Measurements from ENCODE around the gene AUTS2. TPM values are rescaled to one million over a fixed set of nuclear protein-coding genes. Genes with fewer than 3 reads are reported as not detected.

AUTS2 gene
- total and polyA plus RNA-seq, 2 experiments from 2014 or later, result 32.0 to 91.0 TPM

DNA sequence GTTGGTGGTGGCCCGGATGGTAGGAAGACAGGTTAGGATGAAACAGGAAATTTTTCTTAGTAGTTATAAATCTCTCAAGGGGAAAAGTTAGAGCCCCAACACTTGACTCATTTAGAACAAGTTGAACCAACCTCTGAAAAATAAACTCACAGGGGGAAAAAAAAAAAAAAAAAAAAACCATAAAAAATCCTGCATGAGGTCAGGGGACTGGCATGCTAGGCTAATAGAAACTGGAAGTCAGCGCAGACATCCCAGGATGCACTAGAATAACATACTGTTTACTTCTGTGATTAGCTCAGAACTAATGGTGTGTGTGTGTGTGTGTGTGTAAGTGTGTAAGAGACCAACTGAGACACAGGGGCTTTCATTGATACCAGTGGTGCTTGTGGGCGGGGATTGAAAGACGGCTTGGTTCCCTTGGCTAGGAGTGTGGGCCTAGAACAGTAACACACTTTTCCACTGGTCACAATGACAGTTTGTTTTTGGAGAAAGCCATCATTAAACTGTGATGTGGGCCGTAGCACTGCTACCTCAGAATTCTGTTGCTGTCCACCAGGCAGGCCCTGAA lies 1042.1 kb downstream of the AUTS2 start (continued):
- no peak for TF ChIP-seq JUNB (IDR thresholded peaks at IDR 0.05; ENCODE audit: unreplicated experiment)
- TF ChIP-seq ZNF331 (CRISPR knock-in tag; IDR thresholded peaks at IDR 0.05; ENCODE audit: low read depth), result no peak
- no peak for TF ChIP-seq EZH2phosphoT487 (IDR thresholded peaks at IDR 0.05; ENCODE audit: unreplicated experiment)

DNA sequence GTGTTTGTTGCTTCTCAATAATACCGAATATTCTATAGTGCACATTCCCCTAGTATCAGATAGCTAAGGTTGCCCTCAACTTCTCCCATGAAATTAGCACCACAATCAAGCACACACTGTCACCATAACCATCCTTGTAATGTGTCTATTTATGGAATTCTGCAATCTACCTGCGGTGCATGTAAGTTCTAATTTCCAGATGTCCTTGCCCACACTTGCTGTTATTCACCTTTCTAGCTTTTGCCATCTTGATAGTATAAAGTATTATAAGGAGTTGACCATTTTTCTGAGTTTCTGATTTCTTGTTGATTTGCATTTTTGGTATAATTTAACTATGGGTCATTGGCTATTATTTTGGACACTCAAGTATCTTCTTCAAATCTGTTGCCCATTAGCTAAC lies 1043.6 kb downstream of the AUTS2 start:
- Mint-ChIP-seq H3K36me3 (ENCODE audit: low read depth) (no peaks in the 10 kb centered on the region), H3K9me3 (no peaks in the 10 kb centered on the region), H3K27me3 (ENCODE audit: insufficient read depth, low read depth, poor library complexity) (peaks cover 6% of the 10 kb centered on the region), H3K4me3 (no peak overlapping the region), H3K27ac (no peak overlapping the region), H3K4me1 (peaks cover 23% of the 10 kb centered on the region)
- Histone ChIP-seq H3F3A (replicated peaks; ENCODE audit: low read depth) (0 out of 2 replicates have a peak, but pooled peaks cover 3% of the 10 kb centered on the region), H3K79me2 (replicated peaks; ENCODE audit: insufficient read depth) (no peaks in the 10 kb centered on the region), H3K36me3 (ENCODE audit: insufficient read depth) (no peaks in the 10 kb centered on the region), H3K4me3 (no peak overlapping the region), H4K20me1 (replicated peaks; ENCODE audit: insufficient read depth) (no peaks in the 10 kb centered on the region), H3K9me2 (ENCODE audit: insufficient read depth) (no peaks in the 10 kb centered on the region), H3K4me2 (no peak overlapping the region), H3K27ac (ENCODE audit: low read depth) (no peak overlapping the region), H3K27me3 (ENCODE audit: insufficient read depth) (no peaks in the 10 kb centered on the region), H3K4me1 (ENCODE audit: insufficient read depth) (peaks cover 21% of the 10 kb centered on the region), H2AFZ (no peak overlapping the region)
- ATAC-seq (no peak), DNase-seq (ENCODE audit: low spot score) (no peak)
- TF ChIP-seq JUNB (IDR thresholded peaks at IDR 0.05; ENCODE audit: unreplicated experiment) (no peak), EZH2phosphoT487 (IDR thresholded peaks at IDR 0.05; ENCODE audit: unreplicated experiment) (no peak), EZH2 (IDR thresholded peaks at IDR 0.05; ENCODE audit: low read depth, unreplicated experiment) (no peak), ZNF114 (CRISPR knock-in tag; IDR thresholded peaks at IDR 0.05) (no peak), CREB1 (CRISPR knock-in tag; IDR thresholded peaks at IDR 0.05; ENCODE audit: low read depth) (no peak), STAT1 (IDR thresholded peaks at IDR 0.05; ENCODE audit: unreplicated experiment) (no peak), POLR2AphosphoS5 (IDR thresholded peaks at IDR 0.05; ENCODE audit: low read depth) (no peak), NANOG (IDR thresholded peaks at IDR 0.05; ENCODE audit: borderline replicate concordance) (no peak), ZNF331 (CRISPR knock-in tag; IDR thresholded peaks at IDR 0.05; ENCODE audit: low read depth) (no peak)
- TF ChIP-seq, protein P1, sequence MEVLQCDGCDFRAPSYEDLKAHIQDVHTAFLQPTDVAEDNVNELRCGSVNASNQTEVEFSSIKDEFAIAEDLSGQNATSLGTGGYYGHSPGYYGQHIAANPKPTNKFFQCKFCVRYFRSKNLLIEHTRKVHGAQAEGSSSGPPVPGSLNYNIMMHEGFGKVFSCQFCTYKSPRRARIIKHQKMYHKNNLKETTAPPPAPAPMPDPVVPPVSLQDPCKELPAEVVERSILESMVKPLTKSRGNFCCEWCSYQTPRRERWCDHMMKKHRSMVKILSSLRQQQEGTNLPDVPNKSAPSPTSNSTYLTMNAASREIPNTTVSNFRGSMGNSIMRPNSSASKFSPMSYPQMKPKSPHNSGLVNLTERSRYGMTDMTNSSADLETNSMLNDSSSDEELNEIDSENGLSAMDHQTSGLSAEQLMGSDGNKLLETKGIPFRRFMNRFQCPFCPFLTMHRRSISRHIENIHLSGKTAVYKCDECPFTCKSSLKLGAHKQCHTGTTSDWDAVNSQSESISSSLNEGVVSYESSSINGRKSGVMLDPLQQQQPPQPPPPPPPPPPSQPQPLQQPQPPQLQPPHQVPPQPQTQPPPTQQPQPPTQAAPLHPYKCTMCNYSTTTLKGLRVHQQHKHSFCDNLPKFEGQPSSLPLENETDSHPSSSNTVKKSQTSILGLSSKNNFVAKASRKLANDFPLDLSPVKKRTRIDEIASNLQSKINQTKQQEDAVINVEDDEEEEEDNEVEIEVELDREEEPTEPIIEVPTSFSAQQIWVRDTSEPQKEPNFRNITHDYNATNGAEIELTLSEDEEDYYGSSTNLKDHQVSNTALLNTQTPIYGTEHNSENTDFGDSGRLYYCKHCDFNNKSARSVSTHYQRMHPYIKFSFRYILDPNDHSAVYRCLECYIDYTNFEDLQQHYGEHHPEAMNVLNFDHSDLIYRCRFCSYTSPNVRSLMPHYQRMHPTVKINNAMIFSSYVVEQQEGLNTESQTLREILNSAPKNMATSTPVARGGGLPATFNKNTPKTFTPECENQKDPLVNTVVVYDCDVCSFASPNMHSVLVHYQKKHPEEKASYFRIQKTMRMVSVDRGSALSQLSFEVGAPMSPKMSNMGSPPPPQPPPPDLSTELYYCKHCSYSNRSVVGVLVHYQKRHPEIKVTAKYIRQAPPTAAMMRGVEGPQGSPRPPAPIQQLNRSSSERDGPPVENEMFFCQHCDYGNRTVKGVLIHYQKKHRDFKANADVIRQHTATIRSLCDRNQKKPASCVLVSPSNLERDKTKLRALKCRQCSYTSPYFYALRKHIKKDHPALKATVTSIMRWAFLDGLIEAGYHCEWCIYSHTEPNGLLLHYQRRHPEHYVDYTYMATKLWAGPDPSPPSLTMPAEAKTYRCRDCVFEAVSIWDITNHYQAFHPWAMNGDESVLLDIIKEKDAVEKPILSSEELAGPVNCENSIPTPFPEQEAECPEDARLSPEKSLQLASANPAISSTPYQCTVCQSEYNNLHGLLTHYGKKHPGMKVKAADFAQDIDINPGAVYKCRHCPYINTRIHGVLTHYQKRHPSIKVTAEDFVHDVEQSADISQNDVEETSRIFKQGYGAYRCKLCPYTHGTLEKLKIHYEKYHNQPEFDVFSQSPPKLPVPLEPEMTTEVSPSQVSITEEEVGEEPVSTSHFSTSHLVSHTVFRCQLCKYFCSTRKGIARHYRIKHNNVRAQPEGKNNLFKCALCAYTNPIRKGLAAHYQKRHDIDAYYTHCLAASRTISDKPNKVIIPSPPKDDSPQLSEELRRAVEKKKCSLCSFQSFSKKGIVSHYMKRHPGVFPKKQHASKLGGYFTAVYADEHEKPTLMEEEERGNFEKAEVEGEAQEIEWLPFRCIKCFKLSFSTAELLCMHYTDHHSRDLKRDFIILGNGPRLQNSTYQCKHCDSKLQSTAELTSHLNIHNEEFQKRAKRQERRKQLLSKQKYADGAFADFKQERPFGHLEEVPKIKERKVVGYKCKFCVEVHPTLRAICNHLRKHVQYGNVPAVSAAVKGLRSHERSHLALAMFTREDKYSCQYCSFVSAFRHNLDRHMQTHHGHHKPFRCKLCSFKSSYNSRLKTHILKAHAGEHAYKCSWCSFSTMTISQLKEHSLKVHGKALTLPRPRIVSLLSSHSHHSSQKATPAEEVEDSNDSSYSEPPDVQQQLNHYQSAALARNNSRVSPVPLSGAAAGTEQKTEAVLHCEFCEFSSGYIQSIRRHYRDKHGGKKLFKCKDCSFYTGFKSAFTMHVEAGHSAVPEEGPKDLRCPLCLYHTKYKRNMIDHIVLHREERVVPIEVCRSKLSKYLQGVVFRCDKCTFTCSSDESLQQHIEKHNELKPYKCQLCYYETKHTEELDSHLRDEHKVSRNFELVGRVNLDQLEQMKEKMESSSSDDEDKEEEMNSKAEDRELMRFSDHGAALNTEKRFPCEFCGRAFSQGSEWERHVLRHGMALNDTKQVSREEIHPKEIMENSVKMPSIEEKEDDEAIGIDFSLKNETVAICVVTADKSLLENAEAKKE (CRISPR knock-in tag; IDR thresholded peaks at IDR 0.05), result no peak
- TF ChIP-seq, protein P2, sequence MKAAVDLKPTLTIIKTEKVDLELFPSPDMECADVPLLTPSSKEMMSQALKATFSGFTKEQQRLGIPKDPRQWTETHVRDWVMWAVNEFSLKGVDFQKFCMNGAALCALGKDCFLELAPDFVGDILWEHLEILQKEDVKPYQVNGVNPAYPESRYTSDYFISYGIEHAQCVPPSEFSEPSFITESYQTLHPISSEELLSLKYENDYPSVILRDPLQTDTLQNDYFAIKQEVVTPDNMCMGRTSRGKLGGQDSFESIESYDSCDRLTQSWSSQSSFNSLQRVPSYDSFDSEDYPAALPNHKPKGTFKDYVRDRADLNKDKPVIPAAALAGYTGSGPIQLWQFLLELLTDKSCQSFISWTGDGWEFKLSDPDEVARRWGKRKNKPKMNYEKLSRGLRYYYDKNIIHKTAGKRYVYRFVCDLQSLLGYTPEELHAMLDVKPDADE (IDR thresholded peaks at IDR 0.05), result no peak
- TF ChIP-seq, protein P3, sequence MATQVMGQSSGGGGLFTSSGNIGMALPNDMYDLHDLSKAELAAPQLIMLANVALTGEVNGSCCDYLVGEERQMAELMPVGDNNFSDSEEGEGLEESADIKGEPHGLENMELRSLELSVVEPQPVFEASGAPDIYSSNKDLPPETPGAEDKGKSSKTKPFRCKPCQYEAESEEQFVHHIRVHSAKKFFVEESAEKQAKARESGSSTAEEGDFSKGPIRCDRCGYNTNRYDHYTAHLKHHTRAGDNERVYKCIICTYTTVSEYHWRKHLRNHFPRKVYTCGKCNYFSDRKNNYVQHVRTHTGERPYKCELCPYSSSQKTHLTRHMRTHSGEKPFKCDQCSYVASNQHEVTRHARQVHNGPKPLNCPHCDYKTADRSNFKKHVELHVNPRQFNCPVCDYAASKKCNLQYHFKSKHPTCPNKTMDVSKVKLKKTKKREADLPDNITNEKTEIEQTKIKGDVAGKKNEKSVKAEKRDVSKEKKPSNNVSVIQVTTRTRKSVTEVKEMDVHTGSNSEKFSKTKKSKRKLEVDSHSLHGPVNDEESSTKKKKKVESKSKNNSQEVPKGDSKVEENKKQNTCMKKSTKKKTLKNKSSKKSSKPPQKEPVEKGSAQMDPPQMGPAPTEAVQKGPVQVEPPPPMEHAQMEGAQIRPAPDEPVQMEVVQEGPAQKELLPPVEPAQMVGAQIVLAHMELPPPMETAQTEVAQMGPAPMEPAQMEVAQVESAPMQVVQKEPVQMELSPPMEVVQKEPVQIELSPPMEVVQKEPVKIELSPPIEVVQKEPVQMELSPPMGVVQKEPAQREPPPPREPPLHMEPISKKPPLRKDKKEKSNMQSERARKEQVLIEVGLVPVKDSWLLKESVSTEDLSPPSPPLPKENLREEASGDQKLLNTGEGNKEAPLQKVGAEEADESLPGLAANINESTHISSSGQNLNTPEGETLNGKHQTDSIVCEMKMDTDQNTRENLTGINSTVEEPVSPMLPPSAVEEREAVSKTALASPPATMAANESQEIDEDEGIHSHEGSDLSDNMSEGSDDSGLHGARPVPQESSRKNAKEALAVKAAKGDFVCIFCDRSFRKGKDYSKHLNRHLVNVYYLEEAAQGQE (IDR thresholded peaks at IDR 0.05; ENCODE audit: unreplicated experiment), result no peak
- TF ChIP-seq, protein P4, sequence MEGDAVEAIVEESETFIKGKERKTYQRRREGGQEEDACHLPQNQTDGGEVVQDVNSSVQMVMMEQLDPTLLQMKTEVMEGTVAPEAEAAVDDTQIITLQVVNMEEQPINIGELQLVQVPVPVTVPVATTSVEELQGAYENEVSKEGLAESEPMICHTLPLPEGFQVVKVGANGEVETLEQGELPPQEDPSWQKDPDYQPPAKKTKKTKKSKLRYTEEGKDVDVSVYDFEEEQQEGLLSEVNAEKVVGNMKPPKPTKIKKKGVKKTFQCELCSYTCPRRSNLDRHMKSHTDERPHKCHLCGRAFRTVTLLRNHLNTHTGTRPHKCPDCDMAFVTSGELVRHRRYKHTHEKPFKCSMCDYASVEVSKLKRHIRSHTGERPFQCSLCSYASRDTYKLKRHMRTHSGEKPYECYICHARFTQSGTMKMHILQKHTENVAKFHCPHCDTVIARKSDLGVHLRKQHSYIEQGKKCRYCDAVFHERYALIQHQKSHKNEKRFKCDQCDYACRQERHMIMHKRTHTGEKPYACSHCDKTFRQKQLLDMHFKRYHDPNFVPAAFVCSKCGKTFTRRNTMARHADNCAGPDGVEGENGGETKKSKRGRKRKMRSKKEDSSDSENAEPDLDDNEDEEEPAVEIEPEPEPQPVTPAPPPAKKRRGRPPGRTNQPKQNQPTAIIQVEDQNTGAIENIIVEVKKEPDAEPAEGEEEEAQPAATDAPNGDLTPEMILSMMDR (conservative IDR thresholded peaks at IDR 0.05; ENCODE audit: low read depth in 2 of 2), result no peak

All from GM23338 (cell line).